A673 (cell line): ENCODE data around the gene TMEM14A. TPM values are rescaled to one million over a fixed set of nuclear protein-coding genes. Genes with fewer than 3 reads are reported as not detected.

Source experiments
- BruUV-seq: library from RNA; stranded (reverse); fragments of 400-500 nt; replicated peaks from 2 replicates; lab custom pipeline; 2021; lab: Mats Ljungman, UMichigan
- CTCF ChIA-PET: fragments of 300-600 bp; sonication (Branson Sonifier 250); formaldehyde crosslinking; loops from one replicate; lab custom pipeline; 2022; ENCODE audit warnings: antibody characterized with exemption; lab: Charles Lee
- POLR2A ChIA-PET: fragments of 300-600 bp; sonication (Branson Sonifier 250); formaldehyde crosslinking; loops from one replicate; lab custom pipeline; 2022; ENCODE audit warnings: antibody characterized with exemption; ENCODE audit not compliant: low non-redundant PET; lab: Charles Lee
- DNase-seq: peaks from one replicate; pipeline ENCODE4 v3.0.0-alpha.2; 2015; ENCODE audit warnings: low spot score
- H3K27ac ChIP-seq: fragments of 200-600 bp; sonication (generic); 2 replicates; pipeline ENCODE4 v1.5.1; 2016; ENCODE audit warnings: mixed run types, low read depth, mild to moderate bottlenecking, mixed read lengths, antibody characterized with exemption, low read length; ENCODE audit not compliant: poor library complexity, severe bottlenecking
- H3K27me3 ChIP-seq: fragments of 200-600 bp; sonication (generic); replicated peaks from 2 replicates; pipeline ENCODE4 v1.6.1; 2017; ENCODE audit warnings: mixed run types, low read depth, mild to moderate bottlenecking, mixed read lengths, antibody characterized with exemption, low read length; ENCODE audit not compliant: insufficient read depth, poor library complexity
- H3K36me3 ChIP-seq: fragments of 200-600 bp; sonication (generic); 2 replicates; pipeline ENCODE4 v1.6.1; 2016; ENCODE audit warnings: mixed run types, mild to moderate bottlenecking, mixed read lengths, antibody characterized with exemption, low read length; ENCODE audit not compliant: insufficient read depth, poor library complexity, severe bottlenecking
- H3K4me1 ChIP-seq: fragments of 200-600 bp; sonication (generic); 2 replicates; pipeline ENCODE4 v1.6.1; 2017; ENCODE audit warnings: mixed run types, mild to moderate bottlenecking, mixed read lengths, antibody characterized with exemption, low read length; ENCODE audit not compliant: insufficient read depth, poor library complexity, severe bottlenecking
- H3K4me3 ChIP-seq: fragments of 200-600 bp; sonication (generic); 2 replicates; pipeline ENCODE4 v1.5.1; 2016; ENCODE audit warnings: low read depth, mixed run types, mild to moderate bottlenecking, mixed read lengths, low read length; ENCODE audit not compliant: poor library complexity, severe bottlenecking
- H3K9me3 ChIP-seq: fragments of 200-600 bp; sonication (generic); 2 replicates; pipeline ENCODE4 v1.6.1; 2016; ENCODE audit warnings: mixed run types, low read depth, mild to moderate bottlenecking, mixed read lengths, antibody characterized with exemption, low read length; ENCODE audit not compliant: poor library complexity, severe bottlenecking
- CTCF ChIP-seq: fragments of 300-800, 200-600 bp; sonication (generic); conservative IDR thresholded peaks from 2 replicates; pipeline ENCODE4 v1.5.1; 2017; ENCODE audit warnings: low read depth, mild to moderate bottlenecking, antibody characterized with exemption, low read length, moderate library complexity, mixed read lengths
- EZH2 ChIP-seq: fragments of 200-600 bp; sonication (generic); IDR thresholded peaks from 2 replicates; pipeline ENCODE4 v1.6.1; 2017; ENCODE audit warnings: borderline replicate concordance, low read depth, mild to moderate bottlenecking, mixed read lengths, antibody characterized with exemption, low read length; ENCODE audit not compliant: poor library complexity, severe bottlenecking
- intact Hi-C: fragments of 100-400 bp; cut with micrococcal nuclease; formaldehyde crosslinking; loops from one replicate; pipeline ENCODE4 v1.10.0; 2022; ENCODE audit not compliant: unreplicated experiment
- total RNA-seq: library from RNA; stranded (reverse); gene quantifications from 2 replicates; pipeline ENCODE4 v1.2.3, GENCODE V29; 2021

TMEM14A gene
- total RNA-seq, 1 experiment from 2014 or later, result 8.4 TPM

- H3K36me3 ChIP-seq, result no peaks in the 10 kb centered on the region
- peaks cover 22% of the 10 kb centered on the region for H3K4me1 ChIP-seq
- no peak for DNase-seq
- H3K9me3 ChIP-seq, result no peaks in the 10 kb centered on the region
- ChIA-PET CTCF (no interaction called here), POLR2A (no interaction called here)
- H3K4me3 ChIP-seq, result no peak overlapping the region
- TF ChIP-seq EZH2, result no peak
- TF ChIP-seq CTCF, result no peak
- BruUV-seq, result no TSS peak
- H3K27me3 ChIP-seq, result peaks cover 6% of the 10 kb centered on the region
- intact Hi-C loops, result no loop called here
- no peak overlapping the region for H3K27ac ChIP-seq
Observed at GRCh38 chr6:52645976-52646375, 24.9 kb upstream of the TMEM14A start.

GRCh38 chr6:52647199-52647598, 23.7 kb upstream of the TMEM14A start:
- Histone ChIP-seq H3K27me3 (peaks cover 6% of the 10 kb centered on the region), H3K4me1 (peaks cover 12% of the 10 kb centered on the region), H3K36me3 (no peaks in the 10 kb centered on the region), H3K9me3 (no peaks in the 10 kb centered on the region), H3K27ac (no peak overlapping the region), H3K4me3 (no peak overlapping the region)
- TF ChIP-seq EZH2 (no peak), CTCF (no peak)
- no peak for DNase-seq
- ChIA-PET CTCF (no interaction called here), POLR2A (no interaction called here)
- no TSS peak for BruUV-seq
- intact Hi-C loops, result no loop called here

DNA sequence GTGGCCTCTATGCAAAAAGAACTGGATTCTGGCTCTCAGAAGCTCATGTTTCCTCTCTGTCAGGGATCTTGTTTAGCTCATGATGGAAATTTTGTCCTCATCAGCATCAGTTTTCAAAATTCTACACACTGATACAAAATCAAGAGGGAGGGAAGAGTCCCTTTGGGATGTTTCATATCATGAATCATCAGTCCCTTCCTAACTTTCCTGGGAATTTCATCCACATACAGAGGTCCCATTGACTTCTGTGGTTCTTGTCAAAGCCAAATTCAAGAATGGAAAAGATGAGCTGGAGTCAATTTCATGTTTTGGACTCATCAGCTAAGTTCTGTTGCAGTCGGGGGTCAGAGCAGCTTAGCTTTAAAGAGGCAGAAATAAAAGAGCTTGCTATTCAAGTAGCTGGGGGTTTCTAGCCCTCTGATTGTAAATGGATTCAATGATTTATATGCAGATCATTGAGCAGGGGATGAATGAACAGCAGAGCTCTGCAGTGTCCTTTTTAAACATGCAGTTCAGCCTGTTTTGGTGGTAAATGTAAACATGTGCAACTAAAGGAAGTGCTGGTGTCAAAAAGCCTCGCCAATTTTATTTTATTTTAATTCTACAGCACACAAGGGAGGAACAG, 21.3 kb upstream of the TMEM14A start:
- Histone ChIP-seq H3K4me3 (no peak overlapping the region), H3K27me3 (no peaks in the 10 kb centered on the region), H3K4me1 (no peaks in the 10 kb centered on the region), H3K36me3 (no peaks in the 10 kb centered on the region), H3K9me3 (no peaks in the 10 kb centered on the region), H3K27ac (no peak overlapping the region)
- ChIA-PET CTCF (interaction anchor here (0.7 kb wide), 1 partner anchor 79 kb away, joined by 3 read pairs; no protein-coding TSS in a partner anchor), POLR2A (interaction anchor here (0.6 kb wide), 1 partner anchor 237 kb away, joined by 3 read pairs; no protein-coding TSS in a partner anchor)
- DNase-seq, result no peak
- TF ChIP-seq CTCF (no peak), EZH2 (no peak)
- intact Hi-C loops, result no loop called here
- no TSS peak for BruUV-seq
